Activated CD8-positive, alpha-beta memory T cell treated with anti-CD3 and anti-CD28 coated beads for 1 hour (primary cell): Measurements from ENCODE around the gene SAMD4A.

Experiments
- DNase-seq, 2 donors: peaks; one replicate each; pipeline ENCODE4 v3.0.0-alpha.2; 2020; ENCODE audit warnings: low read depth in 1 of 2; ENCODE audit errors: extremely low read depth in 1 of 2

Gene SAMD4A

DNA sequence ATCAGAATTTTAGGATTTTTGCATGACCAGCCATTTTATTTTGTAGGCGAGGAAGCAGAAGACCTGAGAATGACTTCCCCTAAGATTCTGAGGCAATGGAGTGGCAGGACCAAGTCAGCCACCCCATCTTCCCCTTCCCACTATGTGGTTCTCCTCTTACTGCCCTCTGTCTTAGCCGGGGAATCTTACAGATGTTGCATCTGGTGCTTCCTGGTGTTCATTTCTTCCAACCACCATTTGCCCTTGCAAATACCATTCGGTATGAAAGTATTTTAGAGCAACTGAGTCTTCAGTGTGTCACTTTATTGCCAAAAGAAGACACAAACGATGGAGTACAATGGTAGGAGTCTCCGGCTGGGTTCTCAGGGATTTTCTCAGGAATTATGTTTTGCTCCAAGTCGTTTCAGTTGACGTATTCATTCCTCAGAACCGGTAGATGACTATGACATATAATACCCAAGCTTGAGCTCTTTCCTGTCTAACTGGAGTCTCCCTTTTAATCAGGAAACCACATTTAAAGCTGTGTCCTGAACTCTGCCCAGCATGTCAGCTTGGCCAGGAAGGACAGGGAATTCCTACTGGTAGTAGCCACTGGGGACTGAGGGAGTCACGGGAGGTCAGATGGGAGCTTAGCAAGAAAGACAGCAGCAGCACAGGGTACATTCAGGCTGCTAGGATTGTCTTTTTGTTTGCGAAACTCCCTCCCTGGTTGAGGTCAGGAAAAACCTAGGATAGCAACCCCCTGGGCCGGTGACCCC is 87.0 kb downstream of the SAMD4A start:
- DNase-seq, result no peak

DNA sequence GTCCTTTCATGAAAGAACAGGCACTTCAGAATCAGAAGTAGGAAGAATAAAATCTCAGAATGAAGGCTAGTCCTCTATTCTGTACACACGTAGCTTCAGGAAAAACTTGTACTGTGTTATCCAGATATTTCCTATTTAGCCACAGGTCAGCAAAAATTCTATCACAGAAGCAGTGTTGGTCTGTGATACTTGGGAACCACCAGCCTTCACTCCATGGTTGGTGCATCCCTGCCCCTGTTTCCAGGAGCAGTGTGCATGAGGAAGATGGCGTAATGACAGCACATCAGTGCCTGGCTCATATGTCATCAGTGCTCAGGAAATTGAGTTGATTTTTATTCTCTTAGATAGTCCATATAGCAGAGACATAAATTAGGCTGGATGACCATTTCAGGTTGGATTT is 87.7 kb downstream of the SAMD4A start:
- no peak for DNase-seq

DNA sequence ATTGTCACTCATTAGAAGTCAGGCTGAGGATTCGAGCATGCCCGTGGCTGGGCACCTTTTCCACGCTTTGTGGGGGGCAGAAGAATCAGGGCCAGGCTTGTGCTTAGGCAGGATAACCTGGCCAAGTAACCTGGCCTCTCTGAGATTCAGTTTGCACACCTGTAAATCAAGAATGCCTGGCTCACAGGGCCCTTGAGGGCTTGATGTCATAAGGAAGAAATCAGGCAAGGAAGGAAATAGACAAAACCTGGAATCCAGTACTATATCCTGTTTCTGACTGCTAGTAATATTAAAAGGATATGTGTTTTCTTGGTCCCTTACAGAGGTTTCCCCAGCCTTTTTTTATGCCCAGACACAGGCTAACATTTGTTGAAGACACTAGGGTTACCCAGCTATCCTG is 91.9 kb downstream of the SAMD4A start:
- DNase-seq, result no peak

DNA sequence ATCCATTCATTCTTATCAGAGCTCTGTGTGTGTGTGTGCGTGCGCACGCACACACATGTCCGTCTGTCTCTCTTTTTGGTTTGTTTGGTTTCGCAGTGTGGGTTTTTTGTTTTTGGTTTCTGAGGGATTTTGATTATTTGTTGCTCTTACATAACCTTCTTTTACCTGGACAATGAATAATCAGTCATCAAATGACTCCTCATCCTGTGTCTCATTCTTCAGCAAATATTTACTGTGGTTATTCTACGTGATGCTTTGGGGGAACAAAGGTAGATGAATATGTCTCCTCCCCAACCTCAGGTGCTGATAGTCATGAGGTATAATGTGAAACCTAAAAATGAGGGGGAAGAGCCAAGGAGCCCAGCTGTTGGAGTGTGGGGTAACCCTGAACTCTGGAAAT is 92.4 kb downstream of the SAMD4A start:
- DNase-seq, result no peak

DNA sequence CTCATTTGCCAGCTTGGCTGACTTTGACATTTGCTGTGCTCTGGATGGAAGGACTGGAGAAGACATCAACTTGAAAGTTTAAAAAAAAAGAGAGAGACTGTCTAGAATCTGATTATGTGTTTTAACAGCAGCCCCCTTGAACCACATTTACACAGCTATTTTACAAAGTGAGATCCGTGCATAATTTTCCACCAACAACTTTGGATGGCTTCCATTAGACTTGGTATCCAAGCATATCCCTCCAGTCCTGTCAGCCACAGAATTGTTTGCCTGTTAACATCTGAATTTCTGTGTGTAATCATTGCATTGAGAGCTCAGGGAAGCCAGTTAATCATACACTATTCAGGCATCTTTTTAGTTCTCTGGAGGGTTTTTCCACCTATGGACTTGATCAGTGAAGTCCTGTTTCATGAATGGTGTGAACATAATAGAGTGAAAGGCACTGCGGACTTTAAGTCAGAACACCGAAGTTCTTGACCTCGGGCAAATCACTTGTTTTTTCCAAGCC is 93.7 kb downstream of the SAMD4A start:
- DNase-seq, result no peak

DNA sequence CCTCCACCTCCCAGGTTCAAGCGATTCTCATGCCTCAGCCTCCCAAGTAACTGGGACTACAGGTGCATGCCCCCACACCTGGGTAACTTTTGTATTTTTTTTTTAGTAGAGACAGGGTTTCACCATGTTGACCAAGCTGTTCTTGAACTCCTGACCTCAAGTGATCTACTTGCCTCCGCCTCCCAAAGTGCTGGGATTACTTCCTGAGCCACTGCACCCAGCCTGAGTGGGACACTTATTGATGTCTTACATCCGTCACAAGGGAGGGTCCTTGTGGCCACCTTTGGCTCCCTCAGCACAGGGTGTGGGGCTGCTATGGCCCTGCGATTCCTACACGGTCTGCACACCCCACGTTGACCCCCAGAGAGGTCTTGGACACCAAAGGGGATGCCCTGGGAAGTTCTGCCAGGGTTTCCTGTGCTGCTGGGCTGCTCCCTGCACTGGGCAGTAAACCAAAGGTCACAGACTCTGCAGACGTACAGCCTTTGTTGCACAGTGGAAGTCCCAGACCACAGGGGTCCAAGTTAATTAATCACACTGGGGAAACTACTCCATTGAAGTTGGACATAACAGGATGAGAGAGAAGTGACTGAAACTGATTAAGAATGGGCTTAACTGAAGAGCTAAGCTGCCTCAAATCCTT is 95.7 kb downstream of the SAMD4A start:
- DNase-seq, result no peak

DNA sequence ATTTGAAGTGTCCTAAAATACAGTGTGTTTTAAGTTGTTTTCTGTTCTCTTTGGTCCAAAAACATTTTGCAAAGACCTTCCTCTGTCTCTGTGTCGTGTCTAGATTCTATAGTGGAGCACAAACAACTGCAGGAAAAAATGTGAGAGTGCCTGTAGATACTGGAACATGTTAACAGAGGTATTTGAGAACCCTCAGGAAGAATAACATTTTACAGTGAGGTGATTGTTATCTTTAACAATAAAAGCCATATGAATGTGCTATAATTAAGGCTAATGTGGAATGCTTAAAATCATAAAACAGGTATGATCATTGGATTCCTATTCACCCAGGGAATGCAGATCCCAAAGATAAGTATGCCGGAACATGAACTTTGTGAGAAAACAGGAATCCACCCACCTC is 98.0 kb downstream of the SAMD4A start:
- DNase-seq, result no peak

DNA sequence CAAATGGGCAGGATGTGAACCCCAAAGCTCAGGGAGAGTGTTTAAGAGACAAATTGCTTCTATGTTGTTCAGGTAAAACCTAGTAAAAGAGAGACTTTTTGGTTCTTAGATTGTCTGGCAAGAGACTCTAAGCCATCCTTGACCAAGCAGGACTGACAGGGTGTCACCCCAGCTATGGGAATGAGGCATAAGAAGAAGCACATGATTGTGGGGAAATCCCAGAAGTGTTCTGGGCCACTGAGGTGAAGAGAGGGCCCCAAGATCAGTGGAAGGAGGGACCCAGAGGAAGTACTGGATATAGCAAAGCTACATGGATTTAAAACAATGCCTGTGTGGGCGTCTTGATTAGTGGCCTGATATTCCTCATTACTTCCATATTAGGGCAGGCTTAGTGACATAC is 99.0 kb downstream of the SAMD4A start:
- DNase-seq, result no peak

DNA sequence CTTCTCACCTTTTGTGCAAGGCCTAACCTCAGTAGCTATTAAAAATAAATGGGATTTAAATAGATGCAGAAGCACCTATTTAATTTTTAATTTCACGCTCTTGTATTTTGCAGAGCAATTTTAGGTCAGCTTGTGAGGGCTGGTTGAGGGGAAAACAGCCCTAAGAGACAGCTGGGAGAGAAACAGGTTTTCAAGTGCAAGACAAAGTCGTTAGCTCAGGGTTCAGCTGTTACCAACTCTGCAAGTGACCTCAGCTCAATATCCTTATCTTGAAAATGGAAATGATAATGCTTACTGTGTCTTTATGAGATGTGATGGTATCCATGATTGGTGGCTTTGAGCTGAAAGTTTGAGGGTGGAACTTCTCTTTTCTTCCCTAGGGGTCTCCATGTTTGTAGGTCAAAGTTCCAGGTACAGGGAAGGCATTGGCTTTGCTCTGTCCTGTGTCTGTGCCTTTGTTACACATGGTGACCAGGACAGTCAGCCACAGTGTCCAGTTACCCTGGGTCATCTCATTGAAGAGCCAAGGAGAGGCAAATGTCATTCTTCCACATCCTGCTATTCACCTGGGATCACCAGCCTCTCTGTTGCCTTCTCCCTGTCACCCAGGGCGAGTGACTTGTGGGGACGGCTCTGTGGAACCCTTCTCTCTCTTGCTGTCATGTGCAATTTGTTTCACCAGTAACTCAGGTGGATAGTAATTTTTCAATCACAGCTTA is 100.3 kb downstream of the SAMD4A start:
- DNase-seq, result no peak

DNA sequence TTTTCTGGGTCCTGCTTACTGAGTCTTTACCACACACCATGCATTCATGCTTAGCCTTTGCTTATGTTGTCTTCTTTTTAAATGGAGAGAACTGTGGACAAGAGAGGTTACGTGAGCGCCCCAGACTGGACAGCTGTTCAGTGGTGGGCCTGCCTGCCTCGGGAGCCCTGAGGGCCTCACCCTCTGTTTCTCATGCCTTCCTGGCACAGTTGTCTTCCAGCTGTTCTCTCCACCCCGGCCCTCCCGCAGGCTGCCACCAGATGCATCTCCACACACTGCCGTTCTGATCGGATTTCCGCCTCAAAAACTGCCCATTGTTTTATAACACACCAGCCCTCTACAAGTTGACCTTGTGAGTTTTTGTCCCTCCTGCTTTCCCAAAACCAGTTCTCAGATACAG is 100.8 kb downstream of the SAMD4A start:
- no peak for DNase-seq

DNA sequence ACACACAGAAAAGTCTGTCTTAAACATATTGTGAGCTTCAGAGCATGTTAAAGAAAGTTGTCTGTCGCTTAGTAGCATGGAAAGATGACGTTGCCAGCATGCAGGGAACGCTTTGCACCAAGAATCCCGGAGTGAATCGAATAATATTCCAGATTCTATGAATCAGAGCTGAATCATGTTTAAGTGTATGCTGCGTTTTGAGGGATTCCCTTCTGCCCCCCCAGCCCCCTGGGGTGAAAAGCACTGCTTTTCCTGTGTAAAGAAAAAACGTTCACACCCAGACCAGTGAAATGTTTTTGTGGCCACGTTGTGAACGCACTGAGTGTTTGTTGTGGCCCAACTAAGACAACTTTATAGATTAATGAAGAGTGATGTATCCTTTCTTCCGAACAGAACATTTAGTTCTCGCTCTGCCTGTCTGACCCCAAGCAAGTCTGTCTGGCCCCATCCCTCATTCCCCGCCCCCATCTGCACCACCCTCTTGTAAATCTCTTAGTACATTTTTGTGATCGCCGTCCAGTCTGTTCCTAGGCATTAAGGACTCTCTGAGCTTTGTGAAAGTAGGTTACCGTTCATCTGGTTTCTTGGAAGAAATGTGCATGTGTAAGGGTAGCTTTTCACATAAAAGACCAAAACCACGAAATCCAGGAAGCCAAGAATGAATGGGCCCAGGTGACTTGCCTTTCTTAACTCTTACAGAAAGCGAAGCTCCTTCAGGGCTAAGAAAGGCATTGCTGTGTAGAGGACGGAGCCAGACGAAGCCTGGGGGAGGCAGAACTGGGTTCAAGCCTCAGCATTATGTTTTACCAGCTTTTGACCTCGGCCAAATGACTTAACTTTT is 103.0 kb downstream of the SAMD4A start:
- DNase-seq, result no peak

DNA sequence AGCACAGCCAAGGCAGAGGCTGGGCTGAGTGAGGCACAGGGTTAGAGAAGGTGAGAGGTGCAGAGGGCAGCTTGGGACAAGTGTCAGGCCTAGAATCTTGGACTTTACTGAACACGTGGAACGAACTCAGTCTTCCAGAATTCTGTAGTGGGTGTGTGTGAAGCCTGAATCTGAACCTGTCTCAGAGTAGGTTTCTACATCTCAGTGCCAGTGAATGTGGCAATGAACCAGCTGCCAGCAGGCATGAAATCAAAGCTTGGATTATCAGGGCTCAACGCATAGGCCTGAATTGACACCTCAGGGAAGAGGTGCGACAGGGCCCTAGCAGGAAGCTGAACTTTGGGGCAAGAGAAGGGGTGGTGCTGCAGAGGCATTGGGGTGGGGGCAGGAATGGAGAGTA is 104.6 kb downstream of the SAMD4A start:
- no peak for DNase-seq

DNA sequence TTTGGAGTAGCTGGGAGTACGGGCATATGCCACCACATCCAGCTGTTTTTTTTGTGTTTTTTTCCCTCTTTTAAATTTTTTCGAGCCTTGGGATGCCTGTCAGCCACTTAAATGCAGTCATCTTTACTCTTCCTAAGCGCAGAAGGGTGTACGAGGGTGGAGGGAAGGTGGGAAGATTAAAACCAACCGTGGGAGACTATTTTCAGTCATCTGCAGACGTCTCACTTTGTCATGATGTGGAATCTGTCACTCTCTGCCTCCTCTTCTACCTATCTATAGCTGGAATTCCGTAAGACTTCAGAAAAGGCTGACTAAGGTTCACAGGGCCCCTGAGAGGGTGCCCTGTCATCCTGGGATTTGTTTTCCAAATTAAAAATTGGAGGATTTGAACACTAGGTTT is 105.3 kb downstream of the SAMD4A start:
- DNase-seq, result no peak

DNA sequence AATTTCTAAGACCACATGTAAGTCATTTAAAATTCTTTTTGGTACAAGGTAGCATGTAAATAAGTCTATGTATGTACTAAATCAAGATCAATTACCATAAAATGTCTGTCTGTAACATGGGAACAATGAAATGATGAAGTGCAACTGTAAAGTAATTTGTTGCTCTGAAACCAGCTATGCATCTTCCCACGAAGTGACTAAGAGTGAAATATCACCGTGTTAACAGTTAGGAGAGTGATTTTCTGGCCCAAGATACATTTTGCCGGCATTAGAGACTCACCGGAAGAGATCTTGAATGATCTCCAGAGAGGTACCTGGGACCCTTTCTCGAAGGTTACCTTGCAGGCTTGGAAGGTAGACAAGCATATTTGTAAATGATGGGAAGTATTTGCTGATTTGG is 105.8 kb downstream of the SAMD4A start:
- no peak for DNase-seq

DNA sequence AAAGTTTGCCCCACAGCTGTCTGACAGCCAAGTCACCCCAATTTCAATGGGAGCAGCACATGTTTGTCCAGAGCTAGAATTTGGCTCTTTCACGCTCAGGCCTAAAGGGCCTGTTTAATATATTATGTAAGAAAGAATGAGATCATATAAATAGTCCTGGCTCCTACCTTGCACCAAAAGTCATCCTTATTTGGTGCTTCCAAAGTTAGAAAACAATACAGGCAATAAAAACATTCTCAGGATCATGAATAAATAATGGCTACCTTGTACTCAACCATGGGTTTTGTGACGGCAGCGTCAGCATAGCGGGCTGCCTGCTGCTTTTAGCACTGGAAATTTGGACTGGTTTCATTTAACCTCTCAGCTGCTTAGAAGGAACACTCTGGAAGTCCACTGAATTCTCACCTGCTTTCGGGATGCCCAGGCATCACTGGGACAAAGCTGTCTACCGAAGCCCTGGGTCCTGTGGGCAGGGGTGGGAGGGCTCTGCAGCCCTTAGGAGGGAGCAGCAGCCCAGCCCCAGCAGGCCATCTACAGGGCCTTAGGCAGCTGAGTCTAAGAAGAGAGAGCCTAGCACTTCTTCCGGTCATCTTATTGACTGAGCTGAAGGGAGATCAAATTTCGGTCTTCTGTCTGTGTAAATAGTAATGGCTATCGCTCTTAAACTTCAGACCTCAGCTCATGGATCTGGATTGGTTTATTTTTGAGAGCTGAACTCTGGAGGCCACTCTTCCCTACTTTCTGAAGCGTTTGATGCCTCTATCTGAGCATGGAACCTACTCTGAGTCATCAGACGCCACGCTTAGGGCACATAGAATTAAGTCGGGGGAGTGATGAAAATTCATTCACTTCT is 106.5 kb downstream of the SAMD4A start:
- no peak for DNase-seq

DNA sequence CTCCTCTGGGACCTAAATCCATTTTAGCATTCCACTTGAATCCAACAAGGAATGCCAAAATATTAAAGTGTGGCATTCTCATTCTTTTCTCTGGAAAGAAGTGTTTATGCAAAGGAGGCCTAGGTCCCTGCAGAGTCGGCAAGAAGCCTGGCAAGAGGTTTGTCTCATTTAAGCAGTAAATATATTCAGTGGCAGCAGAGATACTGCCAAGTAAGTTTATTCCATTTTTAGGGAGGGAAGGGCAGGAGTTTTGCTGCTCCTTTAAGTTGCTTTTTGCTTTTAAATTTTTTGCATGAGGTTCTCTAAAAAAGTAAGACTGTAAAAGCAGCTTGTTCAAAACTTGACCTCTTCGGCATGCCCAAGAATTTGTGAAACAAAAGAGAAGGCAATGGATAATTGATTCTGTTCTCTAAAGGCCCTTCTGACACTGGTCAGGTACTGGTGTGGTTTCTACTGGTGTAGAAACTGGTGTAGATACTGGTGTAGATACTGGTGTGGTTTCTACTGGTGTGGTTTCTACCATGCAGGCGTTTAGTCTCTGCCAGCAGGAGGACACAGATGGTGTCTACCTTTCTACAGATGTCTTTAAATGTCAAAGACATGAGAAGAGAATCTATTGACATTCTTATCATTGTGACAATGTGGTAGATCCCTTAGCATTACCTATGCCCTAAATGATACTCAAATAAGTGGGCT is 107.3 kb downstream of the SAMD4A start:
- no peak for DNase-seq

DNA sequence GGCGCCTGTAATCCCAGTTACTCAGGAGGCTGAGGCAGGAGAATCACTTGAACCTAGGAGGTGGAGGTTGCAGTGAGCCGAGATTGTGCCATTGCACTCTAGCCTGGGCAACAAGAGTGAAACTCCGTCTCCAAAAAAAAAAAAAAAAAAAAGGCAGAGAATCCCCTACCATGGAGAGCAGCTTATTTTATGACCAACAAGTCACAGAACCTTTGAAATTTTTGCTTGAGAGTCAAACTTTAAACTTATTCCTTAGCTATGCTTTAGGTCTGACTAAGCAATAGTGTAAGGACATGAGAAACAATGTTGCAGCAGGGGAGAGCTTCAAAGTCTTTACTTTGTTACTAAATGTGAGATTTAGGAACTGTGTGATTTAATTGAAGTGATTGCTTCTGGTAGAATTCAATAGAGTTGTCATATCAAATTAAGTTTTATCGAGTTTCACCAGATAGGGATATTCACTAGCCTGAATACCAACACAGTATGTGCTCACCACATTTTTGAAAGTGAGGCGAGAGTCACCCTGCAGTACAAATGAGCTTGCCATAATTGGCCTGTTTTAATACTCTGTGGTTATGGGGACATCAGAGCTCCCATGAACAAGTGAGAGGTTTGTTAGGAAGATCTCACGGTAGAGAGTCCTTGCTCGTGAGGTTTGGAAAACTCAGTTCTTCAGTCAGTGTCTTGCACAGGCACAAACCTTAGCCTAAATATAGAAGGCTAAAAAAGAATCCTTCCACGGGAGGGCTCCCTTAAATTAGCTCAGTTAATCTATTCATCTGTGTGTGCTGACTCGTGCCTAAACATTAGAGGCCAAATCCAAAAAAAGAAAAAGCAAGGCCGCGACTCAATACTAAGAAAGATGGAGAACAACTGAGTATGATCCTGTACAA is 108.6 kb downstream of the SAMD4A start:
- no peak for DNase-seq
